H1 (cell line): Measurements from ENCODE around the gene TSPAN4. TPM values are rescaled to one million over a fixed set of nuclear protein-coding genes. Genes with fewer than 3 reads are reported as not detected.

Source experiments
- CTCF ChIA-PET: fragments of 300-600 bp; sonication (Branson Sonifier 250); formaldehyde crosslinking; loops from one replicate; lab custom pipeline; 2021; ENCODE audit not compliant: partially characterized antibody; lab: Charles Lee
- POLR2A ChIA-PET: fragments of 300-600 bp; sonication (Branson Sonifier 250); formaldehyde crosslinking; loops from one replicate; lab custom pipeline; 2021; ENCODE audit warnings: inconsistent platforms; ENCODE audit not compliant: partially characterized antibody; lab: Charles Lee
- DNase-seq, 2 experiments: peaks; one replicate each; pipeline versions ENCODE4 v3.0.0 to v3.0.0-alpha.2; 2010 to 2022; ENCODE audit warnings: low spot score in 2 of 2, low read depth in 1 of 2, mixed read lengths in 1 of 2
- FAIRE-seq: peaks from 2 replicates; lab custom pipeline; 2011; peaks lifted over from hg19 to GRCh38; lab: Jason Lieb, UNC
- H2AFZ ChIP-seq: 2 replicates; pipeline ENCODE4 v1.8.1; 2012; ENCODE audit warnings: low read length, inconsistent platforms
- H2AK5ac ChIP-seq: 2 replicates; pipeline ENCODE4 v1.6.1; 2013; ENCODE audit warnings: low read depth, low read length
- H2BK120ac ChIP-seq: replicated peaks from 2 replicates; pipeline ENCODE3; 2013; ENCODE audit warnings: low read depth, low read length, inconsistent platforms
- H2BK12ac ChIP-seq: 2 replicates; pipeline ENCODE4 v1.6.1; 2013; ENCODE audit warnings: low read depth, low read length
- H2BK15ac ChIP-seq: 2 replicates; pipeline ENCODE4 v1.6.1; 2013; ENCODE audit warnings: low read length
- H2BK20ac ChIP-seq: 2 replicates; pipeline ENCODE4 v1.6.1; 2013; ENCODE audit warnings: low read length
- H2BK5ac ChIP-seq: 2 replicates; pipeline ENCODE4 v1.6.1; 2013; ENCODE audit warnings: low read depth, low read length
- H3K14ac ChIP-seq: 2 replicates; pipeline ENCODE4 v1.6.1; 2013; ENCODE audit warnings: inconsistent platforms; ENCODE audit not compliant: insufficient read length
- H3K18ac ChIP-seq: 2 replicates; pipeline ENCODE4 v1.6.1; 2013; ENCODE audit warnings: low read length; ENCODE audit errors: extremely low read depth
- H3K23ac ChIP-seq: 2 replicates; pipeline ENCODE4 v1.6.1; 2013; ENCODE audit warnings: inconsistent platforms; ENCODE audit not compliant: insufficient read length
- H3K23me2 ChIP-seq: 2 replicates; pipeline ENCODE4 v1.6.1; 2013; ENCODE audit warnings: low read depth, low read length
- H3K27ac ChIP-seq: 2 replicates; pipeline ENCODE4 v1.6.1; 2011; ENCODE audit warnings: low read depth, low read length, inconsistent platforms
- H3K27me3 ChIP-seq, 4 experiments: replicated peaks in 1 of 4; 1 replicate in 1 of 4; 2 replicates in 3 of 4; pipeline versions ENCODE4 v1.6.1 to v1.8.1; 2011 to 2013; ENCODE audit warnings: low read length in 3 of 4, mild to moderate bottlenecking in 3 of 4, inconsistent platforms in 2 of 4, mixed read lengths in 2 of 4, moderate library complexity in 1 of 4; ENCODE audit not compliant: control insufficient read depth in 3 of 4, insufficient read depth in 3 of 4; ENCODE audit errors: extremely low read depth in 1 of 4
- H3K36me3 ChIP-seq, 4 experiments: 2 replicates each; pipeline versions ENCODE4 v1.6.1 to v1.8.1; 2011 to 2013; ENCODE audit warnings: mild to moderate bottlenecking in 4 of 4, low read length in 3 of 4, moderate library complexity in 2 of 4, control low read depth in 1 of 4, inconsistent platforms in 1 of 4; ENCODE audit not compliant: insufficient read depth in 4 of 4, control insufficient read depth in 2 of 4
- H3K4ac ChIP-seq: replicated peaks from 2 replicates; pipeline ENCODE3; 2013; ENCODE audit warnings: low read length, low read depth, mixed read lengths, inconsistent platforms; ENCODE audit not compliant: insufficient read length
- H3K4me1 ChIP-seq, 4 experiments: replicated peaks in 1 of 4; 1 replicate in 1 of 4; 2 replicates in 3 of 4; pipeline versions ENCODE4 v1.6.1 to v1.8.1; 2011 to 2013; ENCODE audit warnings: low read length in 3 of 4, inconsistent platforms in 2 of 4, mixed read lengths in 1 of 4; ENCODE audit not compliant: insufficient read depth in 4 of 4, control insufficient read depth in 3 of 4
- H3K4me2 ChIP-seq, 2 experiments: 2 replicates each; pipeline versions ENCODE4 v1.6.1 to v1.8.1; 2011 to 2013; ENCODE audit warnings: low read depth in 2 of 2, low read length in 2 of 2, control low read depth in 1 of 2, inconsistent platforms in 1 of 2, mild to moderate bottlenecking in 1 of 2; ENCODE audit not compliant: insufficient read depth in 1 of 2
- H3K4me3 ChIP-seq, 4 experiments: fragments of 200-600, 300-600 bp in 1 of 4; sonication (generic), shearing (Covaris generic), sonication (Bioruptor Twin) in 1 of 4; 2 replicates each; pipeline versions ENCODE4 v1.5.1 to v1.8.1; 2011 to 2016; ENCODE audit warnings: low read length in 4 of 4, low read depth in 3 of 4, control low read depth in 2 of 4, inconsistent platforms in 2 of 4, mild to moderate bottlenecking in 2 of 4, mixed read lengths in 1 of 4, moderate library complexity in 1 of 4; ENCODE audit not compliant: insufficient read depth in 2 of 4; ENCODE audit errors: extremely low read depth in 1 of 4
- H3K56ac ChIP-seq: replicated peaks from 2 replicates; pipeline ENCODE3; 2013; ENCODE audit warnings: low read depth, mild to moderate bottlenecking, mixed read lengths, low read length, inconsistent platforms; ENCODE audit not compliant: insufficient read length
- H3K79me1 ChIP-seq: 2 replicates; pipeline ENCODE4 v1.6.1; 2013; ENCODE audit warnings: low read depth, low read length, control low read depth
- H3K79me2 ChIP-seq, 2 experiments: 2 replicates each; pipeline versions ENCODE4 v1.6.1 to v1.8.1; 2012 to 2013; ENCODE audit warnings: low read length in 2 of 2, mild to moderate bottlenecking in 2 of 2, inconsistent platforms in 1 of 2; ENCODE audit not compliant: insufficient read depth in 2 of 2, control insufficient read depth in 1 of 2
- H3K9ac ChIP-seq, 4 experiments: replicated peaks in 1 of 4; 1 replicate in 1 of 4; 2 replicates in 3 of 4; pipeline versions ENCODE4 v1.6.1 to v1.8.1; 2011 to 2013; ENCODE audit warnings: low read depth in 3 of 4, low read length in 3 of 4, control low read depth in 2 of 4, mild to moderate bottlenecking in 2 of 4, moderate library complexity in 2 of 4, inconsistent platforms in 1 of 4; ENCODE audit errors: extremely low read depth in 1 of 4
- H3K9me3 ChIP-seq, 2 experiments: 2 replicates each; pipeline versions ENCODE4 v1.6.1 to v1.8.1; 2012 to 2013; ENCODE audit warnings: mild to moderate bottlenecking in 2 of 2, moderate library complexity in 2 of 2, control low read depth in 1 of 2, inconsistent platforms in 1 of 2, low read depth in 1 of 2, low read length in 1 of 2, mixed read lengths in 1 of 2; ENCODE audit not compliant: insufficient read depth in 2 of 2
- H4K20me1 ChIP-seq, 2 experiments: replicated peaks in 1 of 2; 2 replicates each; pipeline versions ENCODE3 to v1.8.1; 2011 to 2013; ENCODE audit warnings: inconsistent platforms in 2 of 2, low read length in 2 of 2, mild to moderate bottlenecking in 1 of 2; ENCODE audit not compliant: insufficient read depth in 2 of 2, control insufficient read depth in 1 of 2
- H4K5ac ChIP-seq: 2 replicates; pipeline ENCODE4 v1.6.1; 2013; ENCODE audit warnings: low read length, low read depth, mixed read lengths, inconsistent platforms; ENCODE audit not compliant: insufficient read length
- H4K8ac ChIP-seq: 2 replicates; pipeline ENCODE4 v1.8.0; 2013; ENCODE audit warnings: mild to moderate bottlenecking, moderate library complexity, low read length, inconsistent platforms; ENCODE audit not compliant: insufficient read depth; ENCODE audit errors: extremely low read depth
- H4K91ac ChIP-seq: replicated peaks from 2 replicates; pipeline ENCODE3; 2013; ENCODE audit warnings: low read length, mixed read lengths, inconsistent platforms; ENCODE audit not compliant: insufficient read length
- ASH2L ChIP-seq: fragments of 200-600, 300-600 bp; sonication (generic); IDR thresholded peaks from one replicate; pipeline ENCODE4 v1.7.1; 2017; ENCODE audit warnings: low read length
- EP300 ChIP-seq, 2 experiments: IDR thresholded peaks; 1 replicate in 1 of 2; 2 replicates in 1 of 2; pipeline ENCODE4 v1.6.1; 2011 to 2012; ENCODE audit warnings: low read depth in 2 of 2, low read length in 2 of 2, mild to moderate bottlenecking in 2 of 2, borderline replicate concordance in 1 of 2, inconsistent platforms in 1 of 2, moderate library complexity in 1 of 2
- FOSL1 ChIP-seq: IDR thresholded peaks from 2 replicates; pipeline ENCODE4 v1.6.1; 2011; ENCODE audit warnings: mild to moderate bottlenecking, low read depth, low read length, moderate library complexity; ENCODE audit not compliant: insufficient read depth
- KDM5A ChIP-seq: fragments of 200-600 bp; IDR thresholded peaks from 2 replicates; pipeline ENCODE4 v1.7.1; 2012; ENCODE audit warnings: mild to moderate bottlenecking, low read length, inconsistent platforms, mixed read lengths
- NANOG ChIP-seq: IDR thresholded peaks from 2 replicates; pipeline ENCODE4 v1.6.1; 2011; ENCODE audit warnings: low read length, low read depth, mild to moderate bottlenecking, inconsistent platforms; ENCODE audit not compliant: insufficient read depth, poor library complexity, severe bottlenecking
- NRF1 ChIP-seq: IDR thresholded peaks from 2 replicates; pipeline ENCODE4 v1.6.1; 2011; ENCODE audit warnings: mild to moderate bottlenecking, low read depth, low read length, improper control_type of control experiment
- RNF2 ChIP-seq: fragments of 200-900, 300-1000 bp; sonication (generic); IDR thresholded peaks from 2 replicates; pipeline ENCODE4 v1.7.1; 2016; ENCODE audit warnings: borderline replicate concordance, low read depth, mild to moderate bottlenecking, antibody characterized with exemption, low read length; ENCODE audit not compliant: poor library complexity, severe bottlenecking; ENCODE audit errors: missing control alignments
- SAP30 ChIP-seq: fragments of 300-600 bp; sonication (generic); IDR thresholded peaks from 2 replicates; pipeline ENCODE4 v1.7.1; 2012; ENCODE audit warnings: low read length, moderate library complexity, mild to moderate bottlenecking, inconsistent platforms; ENCODE audit not compliant: insufficient read depth, insufficient replicate concordance
- SIRT6 ChIP-seq: IDR thresholded peaks from one replicate; pipeline ENCODE4 v1.7.1; 2012; ENCODE audit warnings: low read length, inconsistent platforms
- WGBS, 2 experiments: shearing (Covaris generic) in 1 of 2; methylation state at CpG; one replicate each; pipeline versions ENCODE4 v1.1.6 to v1.1.7; 2013 to 2015; ENCODE audit warnings: low lambda C conversion rate in 2 of 2, mixed read lengths in 2 of 2, inconsistent platforms in 1 of 2, low coverage in 1 of 2, missing lambda C conversion rate in 1 of 2; ENCODE audit not compliant: insufficient replicate concordance in 2 of 2, insufficient coverage in 1 of 2, insufficient read length in 1 of 2; ENCODE audit errors: extremely low coverage in 1 of 2, missing lambda C conversion rate in 1 of 2; 5-methylcytosine and 5-hydroxymethylcytosine counted together
- polyA plus RNA-seq, 7 experiments: library from polyadenylated mRNA; depleted of rRNA in 3 of 7; stranded (reverse) in 5 of 7; unstranded in 2 of 7; fragments of >200 nt in 5 of 7; fragments of 200-250 nt in 2 of 7; gene quantifications; 1 replicate in 5 of 7; 2 replicates in 1 of 7; 4 replicates in 1 of 7; pipeline versions ENCODE4 v1.2.1 to v1.2.3, GENCODE V29; 2011 to 2013; ENCODE audit warnings: missing spikeins in 2 of 7, mixed read lengths in 2 of 7
- total RNA-seq: library from RNA; stranded (reverse); fragmentation: NEBNext Ultra II Directional; extraction: Animal tissue kit (Norgen Biotek cat#: 25700); gene quantifications from 2 replicates; pipeline ENCODE4 v1.2.1, GENCODE V29; 2021

Gene TSPAN4
- total and polyA plus RNA-seq, 2 of the 8 experiments (the other 6 are each of a cell fraction or from before 2014, with no cell fraction given) = 74.1 to 145 TPM

DNA sequence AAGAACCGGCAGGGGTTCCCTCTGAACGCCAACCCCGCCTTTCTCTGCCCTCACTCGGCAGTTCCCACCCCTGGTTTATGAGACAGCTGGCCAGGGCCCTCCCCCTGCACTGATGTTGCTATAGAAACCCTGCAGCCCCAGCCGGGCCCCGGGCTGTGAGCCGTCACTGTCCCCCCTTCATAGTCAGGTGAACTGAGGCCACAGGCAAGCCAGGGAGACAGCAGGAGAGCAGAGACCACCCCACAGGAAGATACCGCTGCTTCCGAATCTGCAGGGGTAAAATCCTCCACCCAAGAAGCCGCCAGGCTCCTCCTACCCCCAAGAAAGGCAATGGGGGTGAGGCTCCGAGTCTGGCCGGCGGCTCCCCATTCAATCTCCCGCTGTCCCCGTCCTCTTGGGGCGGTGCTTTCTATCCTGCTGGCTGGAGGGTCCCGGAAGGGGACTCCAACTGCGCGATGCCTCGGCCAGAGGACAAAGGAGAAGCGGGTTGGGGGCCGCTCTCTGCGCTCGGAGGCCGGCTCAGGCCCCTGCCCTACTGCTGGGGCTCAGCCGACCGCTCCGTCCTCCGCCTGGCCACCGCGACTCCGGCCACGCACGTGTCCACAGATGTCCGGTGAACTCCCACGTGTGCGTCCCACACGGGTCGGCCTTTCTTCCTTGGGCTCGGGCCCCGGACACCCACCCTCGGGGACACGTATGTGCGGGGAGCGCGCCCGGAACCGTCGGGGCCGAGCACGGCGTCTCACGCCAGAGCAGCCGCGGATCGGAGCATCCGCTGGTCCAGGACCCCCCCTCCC is 45.2 kb upstream of the TSPAN4 start:
- Histone ChIP-seq H2BK5ac (peak overlapping the region; percentile 91; the same call in 1 of the 2 replicates), H3K9ac (peak overlapping the region; percentile 26 to 83 (median 74); a peak in 6 of 7 replicates), H3K27ac (no peak overlapping the region), H4K91ac (peak overlapping the region; percentile 99), H2AK5ac (no peak overlapping the region), H3K4ac (peak overlapping the region; percentile 85), H3K79me2 (peaks cover 0 to 5% of the 10 kb centered on the region in 2 experiments; a peak in 1 of 4 replicates), H3K14ac (no peak overlapping the region), H2BK120ac (no peak overlapping the region), H3K27me3 (no peaks in the 10 kb centered on the region), H2AFZ (no peak overlapping the region), H4K8ac (peak overlapping the region; percentile 85), H3K4me2 (peak overlapping the region; percentile 84 to 92), H3K56ac (peak overlapping the region; percentile 10), H3K23ac (no peak overlapping the region), H4K20me1 (peaks cover 0 to 14% of the 10 kb centered on the region in 2 experiments), H3K18ac (peak overlapping the region; percentile 95), H3K79me1 (0 out of 2 replicates have a peak, but pooled peaks cover 4% of the 10 kb centered on the region), H3K4me3 (peak overlapping the region; percentile 65 to 85 (median 81)), H2BK15ac (no peak overlapping the region), H3K36me3 (peaks cover under 1 to 30% (median 3%) of the 10 kb centered on the region in 4 experiments; a peak in 4 of 8 replicates), H3K4me1 (peaks cover 4 to 20% (median 15%) of the 10 kb centered on the region in 4 experiments), H3K9me3 (no peaks in the 10 kb centered on the region), H4K5ac (peak overlapping the region; percentile 62), H3K23me2 (peaks cover 7% of the 10 kb centered on the region), H2BK20ac (no peak overlapping the region), H2BK12ac (no peak overlapping the region; the same call in 1 of the 2 replicates)
- ChIA-PET POLR2A (interaction anchor here (1.0 to 53.0 kb wide), 9 partner anchors 8 to 243 kb away, joined by 3 to 1917 read pairs (median 4); partner anchors contain the start of genes CD151, CRACR2B, PIDD1 and PNPLA2), CTCF (interaction anchor here (0.9 to 3.4 kb wide), 7 partner anchors 10 to 238 kb away, joined by 3 to 14 read pairs (median 3); no protein-coding TSS in a partner anchor)
- no peak for FAIRE-seq
- DNase-seq = peak in 1 of 2 experiments; percentile 80
- WGBS, 2 experiments = 2% methylated on average over 25 of the region's 57 CpGs; no CpG with 5 or more reads in 1 of the 2 experiments
- TF ChIP-seq SAP30 (peak; percentile 73), NRF1 (no peak), FOSL1 (no peak), KDM5A (no peak), RNF2 (no peak), ASH2L (peak; percentile 55), EP300 (IDR thresholded peaks at IDR 0.05; ENCODE audit: borderline replicate concordance in 1 of 2, low read depth in 2 of 2, low read length in 2 of 2) (no peak), SIRT6 (no peak), NANOG (no peak)
